T-helper 9 cell (primary cell): ENCODE measurements around the gene MDM2.
"Not testable (repeated sequence)": the region's sequence is repeated elsewhere in the genome, so short reads cannot be mapped to it uniquely, and the experiment has no call there.

Source experiments
- DNase-seq: peaks from one replicate; pipeline ENCODE4 v3.0.0-alpha.2; 2020

The MDM2 gene

DNA sequence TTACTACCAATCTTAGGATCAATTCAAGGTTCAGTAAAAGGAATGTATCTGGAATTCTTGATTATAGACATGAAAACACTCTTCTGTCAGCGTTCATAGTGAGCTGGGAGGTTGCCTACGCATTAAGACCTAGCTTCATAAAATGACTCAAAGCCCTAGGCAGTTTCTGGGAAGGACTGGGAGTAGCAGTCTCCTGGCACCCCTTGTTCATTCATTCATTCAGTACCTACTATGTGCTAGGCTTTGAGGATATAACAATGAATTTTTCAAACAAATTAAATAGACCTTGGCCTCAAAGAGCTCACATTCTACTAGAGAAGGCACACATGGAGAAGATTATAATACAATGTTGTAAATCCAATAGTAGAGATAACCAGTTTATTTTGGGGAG is 46.1 kb downstream of the MDM2 start:
- DNase-seq, result no peak

- no peak for DNase-seq
These were observed 46.6 kb downstream of the MDM2 start for GRCh38 chr12:68854554-68854953.

GRCh38 chr12:68855111-68855510 is 47.1 kb downstream of the MDM2 start:
- no peak for DNase-seq

DNA sequence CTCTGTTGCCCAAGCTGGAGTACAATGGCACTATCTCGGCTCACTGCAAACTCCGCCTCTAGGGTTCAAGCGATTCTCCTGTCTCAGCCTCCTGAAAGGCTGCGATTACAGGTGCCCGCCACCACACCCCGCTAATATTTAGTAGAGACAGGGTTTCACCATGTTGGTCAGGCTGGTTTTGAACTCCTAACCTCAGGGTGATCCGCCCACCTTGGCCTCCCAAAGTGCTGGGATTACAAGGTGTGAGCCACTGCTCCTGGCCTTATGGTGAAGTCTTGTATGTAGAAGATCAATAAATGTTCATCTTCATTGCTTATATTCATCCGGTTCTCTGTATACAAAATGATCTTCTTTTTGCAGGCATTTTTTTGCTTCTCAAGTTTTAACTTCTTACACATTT is 47.8 kb downstream of the MDM2 start:
- DNase-seq, result no peak

DNA sequence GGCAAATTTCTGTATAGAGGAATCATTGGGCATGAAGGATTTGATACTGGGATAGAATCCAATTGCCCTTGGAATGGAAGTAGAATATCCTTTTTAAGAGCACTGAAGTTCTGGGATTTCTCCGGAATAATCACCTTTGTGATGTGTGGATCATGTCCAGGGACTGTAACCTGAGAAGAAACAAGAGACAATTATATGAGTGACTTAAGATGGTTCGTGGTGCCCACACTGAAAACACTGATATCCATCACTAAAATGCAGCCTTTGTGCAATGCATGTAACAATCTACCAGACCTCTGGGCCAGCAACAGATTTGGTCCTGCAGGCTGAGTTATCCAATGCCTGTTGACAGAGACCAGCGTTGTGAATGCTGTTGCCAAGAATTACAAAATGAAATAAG is 48.5 kb downstream of the MDM2 start:
- no peak for DNase-seq

DNA sequence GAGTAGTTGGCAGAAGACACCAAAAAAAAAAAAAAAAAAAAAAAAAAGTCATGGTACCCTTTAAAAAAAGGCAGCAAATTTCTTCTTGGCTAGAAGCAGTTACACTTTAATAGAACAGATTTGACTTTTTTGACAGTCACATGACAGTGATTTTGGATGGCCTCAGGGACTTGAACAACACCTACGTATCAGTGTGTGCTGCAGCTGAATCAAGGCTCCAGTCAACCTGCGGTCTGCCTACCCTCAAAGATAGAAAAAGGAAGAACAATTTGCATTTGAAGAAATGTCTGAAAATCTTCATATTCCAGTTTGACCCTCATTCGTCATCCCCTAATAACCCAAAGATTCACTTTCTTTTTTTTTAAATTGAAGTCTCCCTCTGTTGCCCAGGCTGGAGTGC is 53.9 kb downstream of the MDM2 start:
- DNase-seq, result no peak

DNA sequence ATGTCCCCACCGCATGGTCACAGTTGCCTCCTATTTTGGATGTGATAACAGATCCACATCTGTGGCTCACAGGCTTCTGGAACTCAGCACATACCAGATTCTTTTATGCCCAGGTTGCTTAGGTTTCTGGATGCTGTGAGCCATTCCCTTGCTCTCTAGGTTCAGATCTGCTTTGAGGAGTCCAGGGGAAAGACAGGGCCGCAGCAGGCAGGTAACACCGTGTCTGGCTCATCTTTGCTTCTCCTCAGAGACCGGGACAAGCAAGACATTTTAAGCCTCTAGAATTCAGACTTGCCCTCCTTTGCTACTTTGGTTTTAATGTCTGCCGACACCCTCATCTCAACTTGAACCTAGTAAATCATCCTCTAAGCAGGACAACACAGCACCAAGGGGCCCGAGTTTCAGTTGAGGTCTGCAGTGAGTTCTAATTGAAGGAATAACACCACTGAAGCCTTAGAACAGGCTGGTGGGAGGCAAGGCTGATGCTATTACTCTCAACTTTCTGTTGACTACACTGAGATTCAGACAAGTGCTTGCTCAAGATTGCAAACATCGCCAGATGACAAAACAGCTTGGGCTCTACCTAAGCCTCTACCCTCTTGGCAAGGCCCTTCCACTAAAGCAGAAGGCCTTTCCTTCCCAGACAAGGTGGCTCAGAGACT is 55.3 kb downstream of the MDM2 start:
- DNase-seq, result no peak

DNA sequence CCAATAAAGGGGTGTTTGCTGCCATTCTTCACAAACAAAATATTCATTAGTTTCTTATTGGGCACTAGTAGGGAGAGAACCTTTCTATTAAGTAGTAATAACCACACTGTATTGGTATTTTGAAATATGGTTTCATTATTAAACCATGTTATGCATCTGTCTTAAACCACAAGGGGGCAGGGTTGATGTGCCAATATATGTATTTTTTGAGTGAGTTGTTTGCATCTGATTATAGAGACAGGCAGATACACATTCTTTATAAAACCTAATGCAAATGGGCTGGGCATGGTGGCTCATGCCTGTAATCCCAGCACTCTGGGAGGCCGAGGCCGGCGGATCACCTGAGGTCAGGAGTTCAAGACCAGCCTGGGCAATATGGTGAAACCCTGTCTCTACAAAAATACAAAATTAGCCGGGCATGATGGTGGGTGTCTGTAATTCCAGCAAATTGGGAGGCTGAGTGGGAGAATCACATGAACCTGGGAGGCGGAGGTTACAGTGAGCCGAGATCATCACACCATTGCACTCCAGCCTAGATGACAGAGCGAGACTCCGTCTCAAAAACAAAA is 56.0 kb downstream of the MDM2 start:
- DNase-seq, result not testable (repeated sequence)

DNA sequence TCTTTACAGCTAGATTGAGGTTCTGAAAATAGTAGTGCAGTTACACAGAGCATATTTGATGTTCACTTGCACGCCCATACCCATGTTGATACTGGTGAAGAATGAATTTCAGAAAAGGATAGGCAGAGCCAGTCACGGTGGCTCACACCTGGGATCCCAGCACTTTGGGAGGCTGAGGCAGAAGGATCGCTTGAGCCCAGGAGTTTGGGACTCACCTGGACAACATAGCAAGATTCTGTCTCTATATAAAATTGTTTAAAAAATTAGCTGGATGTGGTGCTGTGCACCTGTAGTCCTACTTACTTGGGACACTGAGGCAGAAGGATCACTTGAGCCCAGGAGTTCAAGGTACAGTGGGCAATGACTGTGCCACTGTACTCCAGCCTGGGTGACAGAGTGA is 56.6 kb downstream of the MDM2 start:
- no peak for DNase-seq

- no peak for DNase-seq
These were observed 57.6 kb downstream of the MDM2 start for GRCh38 chr12:68865399-68866164.

GRCh38 chr12:68866950-68867349 is 59.0 kb downstream of the MDM2 start:
- DNase-seq, result no peak

DNA sequence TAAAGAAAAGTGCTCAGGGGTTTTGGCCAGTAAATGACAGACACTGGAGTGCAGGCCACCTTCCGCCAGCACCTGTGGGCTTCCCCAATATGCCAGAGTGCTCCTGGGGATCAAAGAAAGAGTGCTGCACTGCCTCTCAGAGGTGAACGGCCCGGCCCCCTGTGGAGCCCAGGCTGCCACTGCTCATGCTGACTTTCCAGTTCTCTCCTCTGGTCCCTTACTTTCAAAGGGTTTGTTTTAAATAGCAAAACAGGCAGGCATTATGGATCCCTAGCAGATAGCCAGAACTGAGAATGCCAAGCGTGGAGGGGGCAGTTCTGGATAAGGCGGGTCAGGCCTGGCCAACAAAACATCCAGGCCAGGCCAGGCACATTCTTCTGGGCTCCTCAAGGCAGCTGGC is 59.6 kb downstream of the MDM2 start:
- DNase-seq, result no peak

- no peak for DNase-seq
These were observed 60.2 kb downstream of the MDM2 start for GRCh38 chr12:68868043-68868790.

- no peak for DNase-seq
These were observed 62.0 kb downstream of the MDM2 start for GRCh38 chr12:68870011-68870410.

DNA sequence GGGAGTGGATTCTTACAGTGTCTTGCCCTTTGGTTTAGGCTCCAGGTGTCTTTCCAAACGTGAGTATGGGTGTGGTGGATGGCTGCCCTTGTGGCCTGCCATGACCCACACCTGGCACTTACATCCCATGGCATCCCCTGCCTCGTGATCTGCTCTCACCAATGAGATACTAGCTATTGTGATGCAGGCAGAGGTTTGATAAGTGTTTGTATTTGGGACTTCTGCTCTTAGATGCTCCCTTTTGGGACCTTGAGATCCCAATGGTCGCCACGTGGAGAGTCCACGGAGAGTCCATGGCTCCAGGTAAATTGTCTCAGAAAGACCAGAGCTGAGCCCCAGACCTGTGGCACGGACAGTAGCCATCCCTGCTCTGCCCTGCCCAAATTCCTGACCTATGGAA is 62.5 kb downstream of the MDM2 start:
- no peak for DNase-seq

DNA sequence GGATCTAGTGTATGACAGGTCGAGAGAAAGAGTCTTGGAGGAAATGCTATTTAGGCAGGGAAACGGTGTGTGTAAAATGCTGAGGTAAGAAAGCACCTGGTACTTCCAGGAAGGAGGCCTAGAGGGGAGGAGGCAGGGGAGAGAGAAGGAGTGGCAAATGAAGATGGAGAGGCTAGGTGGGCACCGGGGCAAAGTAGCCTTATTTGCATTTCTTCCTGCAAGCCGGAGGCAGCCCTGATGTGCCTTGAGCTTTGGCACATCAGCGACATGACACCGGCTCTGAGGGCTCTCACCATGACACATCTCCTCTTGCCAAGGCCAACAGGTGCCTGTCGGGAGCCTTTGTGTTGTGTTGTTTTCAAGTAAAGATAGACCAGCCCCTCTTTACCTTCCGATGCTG is 63.4 kb downstream of the MDM2 start:
- no peak for DNase-seq

DNA sequence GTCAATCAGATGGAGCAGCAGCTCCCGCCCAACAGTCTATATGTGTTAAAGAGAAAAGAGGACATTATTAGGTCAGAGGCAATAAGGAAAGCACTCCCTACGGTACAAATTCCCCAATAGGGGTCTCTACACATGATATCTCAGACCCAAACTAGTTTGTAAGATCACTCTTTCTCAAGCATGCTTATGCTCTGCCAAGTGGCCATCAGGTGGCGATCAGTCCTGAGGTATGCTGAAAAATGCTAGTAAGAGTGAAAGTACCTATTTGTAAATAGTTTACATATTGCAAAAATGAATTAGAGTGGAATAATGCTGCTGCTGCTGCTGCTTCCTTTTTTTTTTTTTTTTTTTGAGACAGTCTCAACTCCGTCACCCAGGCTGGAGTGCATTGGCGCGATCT is 63.9 kb downstream of the MDM2 start:
- no peak for DNase-seq

- no peak for DNase-seq
These were observed 65.3 kb downstream of the MDM2 start for GRCh38 chr12:68873316-68873715.

DNA sequence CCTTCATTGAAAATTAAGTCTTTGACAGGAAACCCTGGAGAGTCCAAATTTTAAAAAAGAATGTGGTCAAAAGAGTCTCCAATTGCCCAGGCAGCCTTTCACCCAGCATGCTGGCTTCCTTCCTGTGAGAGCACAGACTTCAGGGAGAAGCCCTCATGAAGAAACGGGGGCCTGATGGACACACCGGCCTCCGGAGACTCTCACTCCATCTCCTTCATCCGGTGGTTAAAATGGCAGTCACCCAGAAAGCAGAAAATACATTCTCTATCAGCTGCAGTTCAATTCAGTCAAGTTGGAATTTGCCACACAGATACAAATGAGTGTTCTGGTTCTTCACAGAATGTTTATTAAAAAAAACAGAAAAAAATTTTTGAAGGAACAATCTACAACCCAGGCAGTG is 68.5 kb downstream of the MDM2 start:
- no peak for DNase-seq

DNA sequence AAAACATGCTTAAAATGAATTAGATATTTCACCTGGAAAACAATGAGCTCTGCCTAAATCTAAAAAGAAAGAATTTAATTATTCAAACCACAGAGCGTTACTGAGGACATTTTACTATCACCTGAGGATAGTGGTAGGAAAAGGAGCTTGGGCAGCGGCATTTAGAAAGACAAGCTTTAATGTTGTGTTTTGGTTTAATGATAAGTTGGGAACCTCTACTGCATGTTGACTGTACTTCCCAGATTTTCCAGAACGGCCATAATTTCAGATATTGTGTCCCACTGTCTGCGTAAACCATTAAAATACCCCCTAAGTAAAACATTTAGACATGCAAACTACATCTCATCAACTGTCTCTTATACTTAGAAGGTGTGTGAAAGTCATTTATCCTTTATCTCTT is 69.6 kb downstream of the MDM2 start:
- no peak for DNase-seq

DNA sequence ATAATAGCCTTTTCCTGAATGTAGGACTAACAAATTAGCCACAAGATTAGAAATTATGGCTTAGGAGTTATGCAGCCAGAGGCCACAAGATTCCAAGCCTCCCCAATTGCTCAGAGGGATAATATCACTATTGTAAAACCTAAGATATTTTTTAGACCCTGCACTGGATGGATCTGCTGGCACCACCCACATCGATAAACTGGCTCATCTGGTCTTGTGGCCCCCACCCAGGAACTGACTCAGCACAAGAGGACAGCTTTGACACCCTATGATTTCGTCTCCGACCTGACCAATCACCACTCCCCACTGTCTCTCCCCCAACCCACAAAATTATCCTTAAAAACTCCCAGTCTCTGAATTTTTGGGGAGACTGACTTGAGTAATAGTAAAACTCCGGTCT is 70.3 kb downstream of the MDM2 start:
- DNase-seq, result no peak

GRCh38 chr12:68878846-68879245 is 70.9 kb downstream of the MDM2 start:
- DNase-seq, result no peak

DNA sequence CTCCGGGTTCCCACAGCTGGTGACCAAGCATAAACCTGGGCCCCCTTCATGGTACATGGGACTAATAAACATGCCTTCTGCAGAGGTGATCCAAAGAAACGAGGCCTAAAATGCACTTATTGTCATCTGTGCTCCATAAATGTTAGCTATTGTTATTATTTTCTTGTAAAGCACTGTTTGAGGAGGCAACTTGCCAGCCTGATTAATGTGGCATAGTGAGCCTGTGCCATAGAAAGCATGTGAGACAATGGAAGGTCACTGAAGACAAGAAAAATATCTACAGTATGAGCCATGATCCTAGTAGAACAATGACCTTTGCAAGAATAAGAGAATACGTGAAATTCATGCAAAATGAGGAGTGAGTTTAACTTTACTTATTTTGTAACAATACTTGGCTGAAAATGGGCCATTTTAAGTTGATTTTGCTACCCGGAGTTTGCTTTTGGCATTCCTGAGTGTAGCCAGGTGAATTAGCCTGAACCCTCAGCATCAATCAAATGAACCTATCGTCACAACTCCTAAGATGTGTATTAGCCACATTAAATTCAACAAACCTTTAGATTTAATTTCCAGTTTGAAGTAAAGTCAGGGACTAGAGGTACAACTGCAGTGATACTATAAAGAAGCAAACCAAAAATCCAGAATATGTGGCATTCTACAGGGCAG is 72.8 kb downstream of the MDM2 start:
- DNase-seq, result no peak
